ENCODE measurements around the gene ARRDC5. TPM values are rescaled to one million over a fixed set of nuclear protein-coding genes. Genes with fewer than 3 reads are reported as not detected.
"Not testable (repeated sequence)": the region's sequence is repeated elsewhere in the genome, so short reads cannot be mapped to it uniquely, and the experiment has no call there.

ARRDC5 gene
- total RNA-seq, 2 experiments from 2014 or later = 0.85 to 1.0 TPM

DNA sequence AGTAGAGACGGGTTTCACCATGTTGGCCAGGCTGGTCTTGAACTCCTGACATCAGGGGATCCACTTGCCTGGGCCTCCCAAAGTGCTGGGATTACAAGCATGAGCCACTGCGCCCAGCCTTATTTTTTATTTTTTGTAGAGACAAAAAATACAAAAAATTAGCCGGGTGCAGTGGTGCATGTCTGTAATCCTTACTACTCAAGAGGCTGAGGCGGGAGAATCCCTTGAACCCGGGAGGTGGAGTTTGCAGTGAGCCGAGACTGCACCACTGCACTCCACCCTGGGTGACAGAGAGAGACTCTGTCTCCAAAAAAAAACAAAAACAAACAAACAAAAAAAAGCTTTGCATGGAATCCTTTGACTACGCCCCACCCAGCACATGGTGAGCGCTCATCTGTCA, 49.2 kb downstream of the ARRDC5 start:
- DNase-seq, H3K9me3 Mint-ChIP-seq, H3K4me3 Mint-ChIP-seq, H3K27ac Mint-ChIP-seq, H3K27me3 Mint-ChIP-seq, H3K4me1 Mint-ChIP-seq: not testable (repeated sequence)
- peaks cover 13% of the 10 kb centered on the region for H3K36me3 Mint-ChIP-seq (ENCODE audit: low read depth)
- CTCF ChIA-PET = interaction anchor here (1.0 to 14.4 kb wide), 2 partner anchors 18 to 46 kb away, joined by 3 to 264 read pairs; no protein-coding TSS in a partner anchor
- POLR2A ChIA-PET = interaction anchor here (0.8 to 1.1 kb wide), 2 partner anchors 23 to 57 kb away, joined by 3 to 4 read pairs; no protein-coding TSS in a partner anchor

DNA sequence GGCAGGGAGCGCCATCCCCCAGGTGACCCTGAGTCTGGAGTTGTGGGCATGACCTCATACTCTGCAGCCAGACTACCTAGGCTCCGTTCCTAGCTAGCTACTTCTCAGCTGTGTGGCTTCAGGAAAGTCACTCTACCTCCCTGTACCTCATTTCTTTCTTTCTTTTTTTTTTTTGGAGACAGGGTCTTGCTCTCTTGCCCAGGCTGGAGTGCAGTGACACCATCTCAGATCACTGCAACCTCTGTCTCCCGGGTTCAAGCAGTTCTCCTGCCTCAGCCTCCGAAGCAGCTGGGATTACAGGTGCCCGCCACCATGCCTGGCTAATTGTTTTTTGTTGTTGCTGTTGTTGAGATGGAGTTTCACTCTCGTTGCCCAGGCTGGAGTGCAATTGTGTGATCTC, 50.2 kb downstream of the ARRDC5 start:
- DNase-seq = no peak
- Mint-ChIP-seq H3K4me3 (no peak overlapping the region), H3K9me3 (no peaks in the 10 kb centered on the region), H3K27me3 (no peaks in the 10 kb centered on the region), H3K27ac (no peak overlapping the region), H3K36me3 (ENCODE audit: low read depth) (peaks cover 15% of the 10 kb centered on the region), H3K4me1 (peaks cover 2% of the 10 kb centered on the region)
- POLR2A ChIA-PET = interaction anchor here (1.3 kb wide), 1 partner anchor 14 kb away, joined by 4 read pairs; no protein-coding TSS in a partner anchor
- CTCF ChIA-PET = interaction anchor here (0.7 to 14.4 kb wide), 7 partner anchors 9 to 179 kb away, joined by 3 to 264 read pairs (median 10); partner anchors contain the start of gene PLIN3

DNA sequence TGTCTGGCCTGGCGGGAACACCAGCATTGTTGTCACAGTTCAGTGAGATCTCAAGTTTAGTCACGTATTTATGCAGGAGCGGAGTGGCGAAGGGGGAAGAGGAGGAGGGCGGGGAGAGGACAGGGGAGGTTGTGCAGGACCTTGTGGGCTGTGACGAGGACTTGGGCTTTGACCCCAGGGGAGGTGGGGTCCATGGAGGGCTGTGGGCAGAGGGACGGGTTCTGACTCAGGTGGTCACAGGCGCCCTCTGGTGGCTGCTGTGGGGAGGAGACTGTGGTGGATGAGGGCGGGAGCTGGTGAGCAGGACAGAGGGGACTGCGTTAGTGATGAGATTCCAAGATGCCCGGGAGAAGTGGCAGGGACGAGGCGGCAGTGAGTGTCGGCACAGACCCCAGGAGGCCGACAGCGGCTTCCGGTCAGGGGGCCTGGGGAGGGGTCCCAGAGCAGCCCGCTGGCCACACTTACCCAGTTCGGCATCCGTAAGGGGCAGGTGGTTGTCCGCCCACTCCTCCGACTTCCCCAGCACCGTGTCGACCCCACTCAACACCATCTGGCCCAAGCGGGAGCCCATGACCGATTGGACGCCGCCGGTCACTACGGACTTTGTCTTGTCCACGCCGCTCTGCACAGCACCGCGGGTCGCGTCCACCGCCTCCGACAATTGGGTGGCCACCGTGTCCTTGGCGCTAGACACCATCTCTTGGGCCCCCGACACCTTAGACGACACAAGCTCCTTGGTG, 51.0 kb downstream of the ARRDC5 start:
- ChIA-PET POLR2A (interaction anchor here (1.3 to 2.6 kb wide), 3 partner anchors 15 to 42 kb away, joined by 4 to 14 read pairs (median 6); partner anchors contain the start of gene TICAM1), CTCF (interaction anchor here (0.6 to 14.4 kb wide), 16 partner anchors 8 to 181 kb away, joined by 3 to 264 read pairs (median 8); partner anchors contain the start of genes KDM4B, PLIN3 and TICAM1)
- peaks cover 2% of the 10 kb centered on the region for H3K4me1 Mint-ChIP-seq
- peaks cover 11% of the 10 kb centered on the region for H3K36me3 Mint-ChIP-seq (ENCODE audit: low read depth)
- no peaks in the 10 kb centered on the region for H3K9me3 Mint-ChIP-seq
- H3K27ac Mint-ChIP-seq = no peak overlapping the region
- peak; percentile 73 for DNase-seq
- H3K4me3 Mint-ChIP-seq = no peak overlapping the region
- H3K27me3 Mint-ChIP-seq = no peaks in the 10 kb centered on the region

DNA sequence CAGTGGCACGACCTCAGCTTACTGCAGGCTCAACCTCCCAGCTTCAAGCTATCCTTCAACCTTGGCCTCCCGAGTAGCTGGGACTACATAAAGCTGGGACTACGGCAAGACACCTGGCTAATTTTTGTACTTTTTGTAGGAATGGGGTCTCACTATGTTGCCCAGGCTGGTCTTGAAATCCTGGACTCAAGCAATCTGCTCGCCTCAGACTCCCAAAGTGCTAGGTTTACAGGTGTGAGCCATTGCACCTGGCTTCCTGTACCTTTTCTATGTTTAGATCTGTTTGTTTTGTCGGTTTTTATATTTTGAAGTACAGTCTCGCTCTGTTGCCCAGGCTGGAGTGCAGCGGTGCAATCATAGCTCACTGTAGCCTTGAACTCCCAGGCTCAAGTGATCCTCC, 53.7 kb downstream of the ARRDC5 start:
- H3K4me3 Mint-ChIP-seq = no peak overlapping the region
- H3K4me1 Mint-ChIP-seq = peaks cover 2% of the 10 kb centered on the region
- POLR2A ChIA-PET = no interaction called here
- no peaks in the 10 kb centered on the region for H3K9me3 Mint-ChIP-seq
- CTCF ChIA-PET = interaction anchor here (1.6 to 14.4 kb wide), 2 partner anchors 36 to 42 kb away, joined by 5 to 264 read pairs; no protein-coding TSS in a partner anchor
- peaks cover 14% of the 10 kb centered on the region for H3K36me3 Mint-ChIP-seq (ENCODE audit: low read depth)
- no peaks in the 10 kb centered on the region for H3K27me3 Mint-ChIP-seq
- no peak for DNase-seq
- H3K27ac Mint-ChIP-seq = no peak overlapping the region

DNA sequence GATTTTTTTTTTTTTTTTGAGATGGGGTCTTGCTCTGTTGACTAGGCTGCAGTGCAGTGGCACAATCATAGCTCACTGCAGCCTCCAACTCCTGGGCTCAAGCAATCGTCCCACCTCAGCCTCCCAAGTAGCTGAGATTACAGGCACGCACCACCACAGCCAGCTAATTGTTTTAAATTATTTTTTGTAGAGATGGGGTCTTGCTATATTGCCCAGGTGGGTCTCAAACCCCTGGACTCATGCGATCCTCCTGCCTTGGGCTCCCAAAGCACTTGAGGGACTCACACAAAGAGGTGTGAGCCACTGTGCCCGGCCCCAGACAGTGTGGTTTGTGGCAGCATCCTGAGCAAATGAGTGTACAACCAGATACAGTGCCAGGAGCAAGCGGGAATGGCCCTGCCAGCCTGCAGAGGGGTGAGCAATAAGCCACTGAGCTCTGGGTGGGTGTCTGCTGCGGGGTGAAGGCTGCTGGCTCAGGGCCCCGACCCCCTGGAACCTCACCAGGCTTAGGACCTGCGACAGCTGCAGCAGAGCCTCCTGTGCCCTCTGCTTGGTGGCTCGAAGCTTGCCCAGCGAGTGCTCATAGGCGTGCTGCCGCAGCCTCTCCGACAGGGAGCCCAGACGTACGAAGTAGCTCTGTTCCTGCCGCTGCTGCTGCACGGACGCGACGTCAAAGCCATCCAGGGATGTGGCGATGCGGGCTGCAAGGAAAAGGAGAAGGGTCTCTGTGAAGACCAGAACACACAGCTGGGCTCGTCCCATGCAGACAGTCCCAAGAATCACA, 55.3 kb downstream of the ARRDC5 start:
- DNase-seq = no peak
- ChIA-PET CTCF (interaction anchor here (1.0 to 14.4 kb wide), 2 partner anchors 40 to 64 kb away, joined by 3 to 264 read pairs; no protein-coding TSS in a partner anchor), POLR2A (no interaction called here)
- peaks cover 2% of the 10 kb centered on the region for H3K4me1 Mint-ChIP-seq
- H3K9me3 Mint-ChIP-seq = no peaks in the 10 kb centered on the region
- no peak overlapping the region for H3K4me3 Mint-ChIP-seq
- H3K36me3 Mint-ChIP-seq (ENCODE audit: low read depth) = peaks cover 22% of the 10 kb centered on the region
- H3K27me3 Mint-ChIP-seq = no peaks in the 10 kb centered on the region
- no peak overlapping the region for H3K27ac Mint-ChIP-seq

DNA sequence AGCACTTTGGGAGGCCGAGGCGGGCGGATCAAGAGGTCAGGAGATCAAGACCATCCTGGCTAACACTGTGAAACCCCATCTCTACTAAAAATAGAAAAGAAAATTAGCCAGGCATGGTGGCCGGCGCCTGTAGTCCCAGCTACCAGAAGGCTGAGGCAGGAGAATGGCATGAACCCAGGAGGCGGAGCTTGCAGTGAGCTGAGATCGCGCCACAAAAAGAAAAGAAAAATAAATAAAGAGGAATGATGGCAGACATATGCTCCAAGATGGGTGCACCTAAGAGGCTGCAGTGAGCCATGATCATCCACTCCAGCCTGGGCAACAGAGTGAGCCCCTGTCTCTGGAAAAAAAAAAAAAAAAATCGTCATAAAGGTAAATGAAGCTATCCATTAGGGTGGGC, 56.7 kb downstream of the ARRDC5 start:
- CTCF ChIA-PET = interaction anchor here (14.4 kb wide), 1 partner anchor 39 kb away, joined by 264 read pairs; no protein-coding TSS in a partner anchor
- H3K36me3 Mint-ChIP-seq (ENCODE audit: low read depth) = peaks cover 26% of the 10 kb centered on the region
- H3K27ac Mint-ChIP-seq, H3K27me3 Mint-ChIP-seq, H3K4me3 Mint-ChIP-seq, H3K9me3 Mint-ChIP-seq, POLR2A ChIA-PET, H3K4me1 Mint-ChIP-seq, DNase-seq: not testable (repeated sequence)

DNA sequence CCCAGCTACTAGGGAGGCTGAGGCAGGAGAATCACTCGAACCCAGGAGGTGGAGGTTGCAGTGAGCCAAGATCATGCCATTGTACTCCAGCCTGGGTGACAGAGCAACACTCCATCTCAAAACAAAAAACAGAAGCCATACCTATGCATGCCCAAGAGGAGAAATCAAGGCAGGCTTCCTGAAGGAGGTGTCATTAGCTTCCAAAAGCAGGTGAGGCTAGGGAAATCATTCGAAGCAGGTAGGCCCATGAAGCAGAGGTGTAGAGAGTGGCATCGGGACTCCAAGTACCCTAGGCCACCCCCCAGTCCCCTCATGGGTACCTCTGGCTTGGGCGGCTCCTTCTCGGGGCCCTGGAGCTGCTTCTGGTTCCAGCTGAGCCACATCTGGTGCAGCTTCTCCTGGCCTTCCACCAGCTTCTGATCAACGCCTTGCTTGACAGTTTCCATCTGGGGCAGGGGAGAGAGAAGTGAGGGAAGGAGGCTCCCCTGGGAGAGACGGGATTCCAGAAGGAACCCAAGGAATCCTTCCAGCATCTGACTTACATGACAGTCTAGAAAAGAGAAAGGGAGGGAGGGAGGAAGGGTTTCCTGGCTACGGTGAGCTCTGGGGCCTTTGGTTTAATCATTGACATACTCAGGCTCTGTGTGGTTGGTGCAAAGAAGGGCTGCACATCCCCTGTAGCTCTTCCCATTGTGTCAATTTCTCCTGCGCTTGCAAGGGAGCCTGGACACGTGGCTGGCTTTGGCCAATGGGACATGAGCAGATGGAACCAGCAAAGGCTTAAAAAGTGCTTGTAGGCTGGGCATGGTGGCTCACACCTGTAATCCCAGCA, 58.1 kb downstream of the ARRDC5 start:
- Mint-ChIP-seq H3K4me1 (peaks cover 18% of the 10 kb centered on the region), H3K27ac (no peak overlapping the region), H3K27me3 (no peaks in the 10 kb centered on the region), H3K4me3 (no peak overlapping the region), H3K36me3 (ENCODE audit: low read depth) (peaks cover 33% of the 10 kb centered on the region), H3K9me3 (no peaks in the 10 kb centered on the region)
- ChIA-PET CTCF (interaction anchor here (1.2 to 14.4 kb wide), 2 partner anchors 37 to 53 kb away, joined by 4 to 264 read pairs; partner anchors contain the start of gene FEM1A), POLR2A (interaction anchor here (1.1 kb wide), 1 partner anchor 52 kb away, joined by 3 read pairs; no protein-coding TSS in a partner anchor)
- no peak for DNase-seq

DNA sequence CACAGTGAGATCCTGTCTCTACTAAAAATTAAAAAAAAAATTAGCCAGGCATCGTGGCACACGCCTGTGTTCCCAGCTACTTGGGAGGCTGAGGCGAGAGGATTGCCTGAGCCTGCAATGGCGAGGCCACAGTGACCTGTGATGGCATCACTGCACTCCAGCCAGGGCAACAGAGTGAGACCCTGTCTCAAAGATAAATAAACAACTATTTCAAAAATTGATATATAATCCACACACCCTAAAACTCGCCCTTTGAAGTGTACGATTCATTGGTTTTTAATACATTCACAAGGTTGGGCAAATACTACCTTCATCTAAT, 59.1 kb downstream of the ARRDC5 start:
- Mint-ChIP-seq H3K27ac (no peak overlapping the region), H3K36me3 (ENCODE audit: low read depth) (peaks cover 40% of the 10 kb centered on the region), H3K9me3 (no peaks in the 10 kb centered on the region), H3K27me3 (no peaks in the 10 kb centered on the region), H3K4me1 (peaks cover 22% of the 10 kb centered on the region), H3K4me3 (no peak overlapping the region)
- ChIA-PET POLR2A (interaction anchor here (1.1 kb wide), 2 partner anchors 13 to 51 kb away, joined by 3 to 4 read pairs; partner anchors contain the start of gene TICAM1), CTCF (interaction anchor here (1.0 to 14.4 kb wide), 3 partner anchors 8 to 36 kb away, joined by 3 to 264 read pairs (median 3); no protein-coding TSS in a partner anchor)
- DNase-seq = no peak

Other genes starting within 250 kb of the ARRDC5 start
- 10 to 100 TPM; 67.1 to 68.7 TPM for gene MYDGF, start 232.6 kb downstream of the ARRDC5 start, total RNA-seq
- gene DPP9, start 179.1 kb downstream of the ARRDC5 start, total RNA-seq = 10 to 100 TPM; 67.6 to 78.3 TPM
- 10 to 100 TPM; 10.2 to 10.3 TPM for gene FEM1A, start 111.2 kb downstream of the ARRDC5 start, total RNA-seq
- 10 to 100 TPM; 25.9 to 26.0 TPM for gene TICAM1, start 71.2 kb downstream of the ARRDC5 start, total RNA-seq
- 10 to 100 TPM; 36.3 to 40.5 TPM for gene PLIN3, start 35.2 kb downstream of the ARRDC5 start, total RNA-seq
- gene UHRF1, start 6.6 kb upstream of the ARRDC5 start, total RNA-seq = 10 to 100 TPM; 86.5 to 88.3 TPM
- gene KDM4B, start 66.2 kb upstream of the ARRDC5 start, total RNA-seq = 10 to 100 TPM; 46.3 to 50.9 TPM

Measured in activated CD4-positive, alpha-beta memory T cell treated with anti-CD3 and anti-CD28 coated beads, Interleukin-2, amount 10 ng/mL, durations not matched to agents 7 days and 5 days (primary cell).